Stimulated activated memory B cell treated with anti-CD40 and anti-IgM and Interleukin-4, amounts not matched to agents 10 μg/mL and 1 μg/mL and 100 μg/mL, for 72 hours (primary cell): ENCODE data around the gene HMCN2.

ENCODE experiments used
- ATAC-seq: fragments of 150-1000 bp; cut with Tn5 transposase; 2 replicates; pipeline ENCODE4 v1.10.0; 2021
- H3K27ac Mint-ChIP-seq: one replicate; pipeline ENCODE4 v1.8.0; 2022; ENCODE audit warnings: mild to moderate bottlenecking, mixed read lengths
- H3K27me3 Mint-ChIP-seq: one replicate; pipeline ENCODE4 v1.8.0; 2022; ENCODE audit warnings: mixed read lengths
- H3K36me3 Mint-ChIP-seq: one replicate; pipeline ENCODE4 v1.8.0; 2022; ENCODE audit warnings: mixed read lengths
- H3K4me1 Mint-ChIP-seq: one replicate; pipeline ENCODE4 v1.8.0; 2022; ENCODE audit warnings: mixed read lengths
- H3K4me3 Mint-ChIP-seq: one replicate; pipeline ENCODE4 v1.8.0; 2022; ENCODE audit warnings: mild to moderate bottlenecking, moderate library complexity, mixed read lengths
- H3K9me3 Mint-ChIP-seq: one replicate; pipeline ENCODE4 v1.8.0; 2022; ENCODE audit warnings: mixed read lengths

Gene HMCN2

GRCh38 chr9:130383979-130384676 lies 118.6 kb downstream of the HMCN2 start:
- peaks cover 31% of the 10 kb centered on the region for H3K27me3 Mint-ChIP-seq
- ATAC-seq: no peak
- H3K4me3 Mint-ChIP-seq: no peak overlapping the region
- H3K36me3 Mint-ChIP-seq: no peaks in the 10 kb centered on the region
- H3K4me1 Mint-ChIP-seq: no peaks in the 10 kb centered on the region
- H3K27ac Mint-ChIP-seq: no peak overlapping the region
- H3K9me3 Mint-ChIP-seq: no peaks in the 10 kb centered on the region

GRCh38 chr9:130385257-130385656 lies 119.7 kb downstream of the HMCN2 start:
- H3K27me3 Mint-ChIP-seq: peaks cover 42% of the 10 kb centered on the region
- H3K36me3 Mint-ChIP-seq: no peaks in the 10 kb centered on the region
- H3K27ac Mint-ChIP-seq: no peak overlapping the region
- no peak for ATAC-seq
- no peaks in the 10 kb centered on the region for H3K4me1 Mint-ChIP-seq
- no peak overlapping the region for H3K4me3 Mint-ChIP-seq
- no peaks in the 10 kb centered on the region for H3K9me3 Mint-ChIP-seq

GRCh38 chr9:130387398-130387797 lies 121.8 kb downstream of the HMCN2 start:
- Mint-ChIP-seq H3K9me3 (no peaks in the 10 kb centered on the region), H3K27me3 (peaks cover 38% of the 10 kb centered on the region), H3K4me3 (no peak overlapping the region), H3K4me1 (no peaks in the 10 kb centered on the region), H3K36me3 (no peaks in the 10 kb centered on the region), H3K27ac (no peak overlapping the region)
- no peak for ATAC-seq

GRCh38 chr9:130387905-130388304 lies 122.3 kb downstream of the HMCN2 start:
- H3K4me1 Mint-ChIP-seq: no peaks in the 10 kb centered on the region
- H3K27me3 Mint-ChIP-seq: peaks cover 43% of the 10 kb centered on the region
- H3K4me3 Mint-ChIP-seq: no peak overlapping the region
- no peaks in the 10 kb centered on the region for H3K9me3 Mint-ChIP-seq
- no peaks in the 10 kb centered on the region for H3K36me3 Mint-ChIP-seq
- H3K27ac Mint-ChIP-seq: no peak overlapping the region
- no peak for ATAC-seq

GRCh38 chr9:130390390-130390789 lies 124.8 kb downstream of the HMCN2 start:
- peaks cover 42% of the 10 kb centered on the region for H3K27me3 Mint-ChIP-seq
- no peak for ATAC-seq
- no peak overlapping the region for H3K4me3 Mint-ChIP-seq
- no peaks in the 10 kb centered on the region for H3K4me1 Mint-ChIP-seq
- H3K36me3 Mint-ChIP-seq: no peaks in the 10 kb centered on the region
- no peak overlapping the region for H3K27ac Mint-ChIP-seq
- H3K9me3 Mint-ChIP-seq: no peaks in the 10 kb centered on the region

- peak; percentile 9 for ATAC-seq
- H3K27ac Mint-ChIP-seq: no peak overlapping the region
- no peaks in the 10 kb centered on the region for H3K4me1 Mint-ChIP-seq
- H3K27me3 Mint-ChIP-seq: peaks cover 42% of the 10 kb centered on the region
- H3K36me3 Mint-ChIP-seq: no peaks in the 10 kb centered on the region
- H3K9me3 Mint-ChIP-seq: no peaks in the 10 kb centered on the region
- no peak overlapping the region for H3K4me3 Mint-ChIP-seq
Measured at GRCh38 chr9:130390986-130391385, 125.4 kb downstream of the HMCN2 start.

- H3K4me1 Mint-ChIP-seq: no peaks in the 10 kb centered on the region
- no peak for ATAC-seq
- no peak overlapping the region for H3K4me3 Mint-ChIP-seq
- H3K27me3 Mint-ChIP-seq: peaks cover 48% of the 10 kb centered on the region
- no peak overlapping the region for H3K27ac Mint-ChIP-seq
- no peaks in the 10 kb centered on the region for H3K36me3 Mint-ChIP-seq
- no peaks in the 10 kb centered on the region for H3K9me3 Mint-ChIP-seq
Measured at GRCh38 chr9:130391866-130392265, 126.3 kb downstream of the HMCN2 start.

- Mint-ChIP-seq H3K9me3 (no peaks in the 10 kb centered on the region), H3K27me3 (peaks cover 48% of the 10 kb centered on the region), H3K4me1 (no peaks in the 10 kb centered on the region), H3K27ac (no peak overlapping the region), H3K36me3 (no peaks in the 10 kb centered on the region), H3K4me3 (no peak overlapping the region)
- ATAC-seq: no peak
Measured at GRCh38 chr9:130393681-130394071, 128.1 kb downstream of the HMCN2 start.

- no peaks in the 10 kb centered on the region for H3K4me1 Mint-ChIP-seq
- no peak for ATAC-seq
- H3K9me3 Mint-ChIP-seq: no peaks in the 10 kb centered on the region
- H3K36me3 Mint-ChIP-seq: no peaks in the 10 kb centered on the region
- H3K27ac Mint-ChIP-seq: no peak overlapping the region
- no peak overlapping the region for H3K4me3 Mint-ChIP-seq
- H3K27me3 Mint-ChIP-seq: peaks cover 44% of the 10 kb centered on the region
Measured at GRCh38 chr9:130394320-130394719, 128.8 kb downstream of the HMCN2 start.

GRCh38 chr9:130394814-130395470 lies 129.4 kb downstream of the HMCN2 start:
- no peak overlapping the region for H3K4me3 Mint-ChIP-seq
- no peak overlapping the region for H3K27ac Mint-ChIP-seq
- no peaks in the 10 kb centered on the region for H3K4me1 Mint-ChIP-seq
- no peaks in the 10 kb centered on the region for H3K9me3 Mint-ChIP-seq
- peaks cover 43% of the 10 kb centered on the region for H3K27me3 Mint-ChIP-seq
- no peaks in the 10 kb centered on the region for H3K36me3 Mint-ChIP-seq
- ATAC-seq: no peak

GRCh38 chr9:130395810-130396435 lies 130.4 kb downstream of the HMCN2 start:
- ATAC-seq: no peak
- Mint-ChIP-seq H3K4me3 (no peak overlapping the region), H3K36me3 (no peaks in the 10 kb centered on the region), H3K4me1 (no peaks in the 10 kb centered on the region), H3K27me3 (peaks cover 39% of the 10 kb centered on the region), H3K9me3 (no peaks in the 10 kb centered on the region), H3K27ac (no peak overlapping the region)

- no peak for ATAC-seq
- no peak overlapping the region for H3K27ac Mint-ChIP-seq
- no peaks in the 10 kb centered on the region for H3K9me3 Mint-ChIP-seq
- H3K4me1 Mint-ChIP-seq: no peaks in the 10 kb centered on the region
- H3K36me3 Mint-ChIP-seq: no peaks in the 10 kb centered on the region
- H3K27me3 Mint-ChIP-seq: peaks cover 39% of the 10 kb centered on the region
- H3K4me3 Mint-ChIP-seq: no peak overlapping the region
Measured at GRCh38 chr9:130396581-130396980, 131.0 kb downstream of the HMCN2 start.

- H3K9me3 Mint-ChIP-seq: no peaks in the 10 kb centered on the region
- no peak overlapping the region for H3K4me3 Mint-ChIP-seq
- H3K36me3 Mint-ChIP-seq: no peaks in the 10 kb centered on the region
- ATAC-seq: no peak
- H3K27me3 Mint-ChIP-seq: peaks cover 38% of the 10 kb centered on the region
- no peak overlapping the region for H3K27ac Mint-ChIP-seq
- H3K4me1 Mint-ChIP-seq: no peaks in the 10 kb centered on the region
Measured at GRCh38 chr9:130398487-130399240, 133.1 kb downstream of the HMCN2 start.

- Mint-ChIP-seq H3K4me3 (no peak overlapping the region), H3K9me3 (no peaks in the 10 kb centered on the region), H3K4me1 (no peaks in the 10 kb centered on the region), H3K27me3 (peaks cover 42% of the 10 kb centered on the region), H3K36me3 (no peaks in the 10 kb centered on the region), H3K27ac (no peak overlapping the region)
- ATAC-seq: no peak
Measured at GRCh38 chr9:130399768-130400167, 134.2 kb downstream of the HMCN2 start.

GRCh38 chr9:130400870-130401269 lies 135.3 kb downstream of the HMCN2 start:
- Mint-ChIP-seq H3K27me3 (peaks cover 42% of the 10 kb centered on the region), H3K9me3 (no peaks in the 10 kb centered on the region), H3K36me3 (no peaks in the 10 kb centered on the region), H3K4me1 (no peaks in the 10 kb centered on the region), H3K4me3 (no peak overlapping the region), H3K27ac (no peak overlapping the region)
- ATAC-seq: no peak
